ENCODE results near the gene CAMTA1.

DNA sequence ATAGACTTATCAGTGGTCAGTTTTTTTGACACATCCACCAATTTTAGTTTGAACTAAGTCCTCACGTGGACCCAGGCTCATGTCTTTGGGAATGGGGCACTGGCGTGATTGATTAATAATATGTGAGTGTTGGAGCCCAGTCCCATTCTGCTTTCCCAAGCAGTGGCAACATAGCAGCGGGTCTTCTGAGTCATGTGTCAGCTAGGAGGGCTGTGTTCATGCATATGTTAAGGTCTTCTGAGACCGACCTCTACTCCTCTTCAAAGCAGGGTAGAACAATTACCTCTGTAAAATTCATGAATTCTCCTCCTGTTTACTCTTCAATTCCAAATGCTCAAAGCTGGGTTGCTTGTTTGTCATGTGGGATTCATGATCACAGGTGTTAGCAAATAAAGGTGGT lies 291.3 kb downstream of the CAMTA1 start:
- TF ChIP-seq, protein P1, sequence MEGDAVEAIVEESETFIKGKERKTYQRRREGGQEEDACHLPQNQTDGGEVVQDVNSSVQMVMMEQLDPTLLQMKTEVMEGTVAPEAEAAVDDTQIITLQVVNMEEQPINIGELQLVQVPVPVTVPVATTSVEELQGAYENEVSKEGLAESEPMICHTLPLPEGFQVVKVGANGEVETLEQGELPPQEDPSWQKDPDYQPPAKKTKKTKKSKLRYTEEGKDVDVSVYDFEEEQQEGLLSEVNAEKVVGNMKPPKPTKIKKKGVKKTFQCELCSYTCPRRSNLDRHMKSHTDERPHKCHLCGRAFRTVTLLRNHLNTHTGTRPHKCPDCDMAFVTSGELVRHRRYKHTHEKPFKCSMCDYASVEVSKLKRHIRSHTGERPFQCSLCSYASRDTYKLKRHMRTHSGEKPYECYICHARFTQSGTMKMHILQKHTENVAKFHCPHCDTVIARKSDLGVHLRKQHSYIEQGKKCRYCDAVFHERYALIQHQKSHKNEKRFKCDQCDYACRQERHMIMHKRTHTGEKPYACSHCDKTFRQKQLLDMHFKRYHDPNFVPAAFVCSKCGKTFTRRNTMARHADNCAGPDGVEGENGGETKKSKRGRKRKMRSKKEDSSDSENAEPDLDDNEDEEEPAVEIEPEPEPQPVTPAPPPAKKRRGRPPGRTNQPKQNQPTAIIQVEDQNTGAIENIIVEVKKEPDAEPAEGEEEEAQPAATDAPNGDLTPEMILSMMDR (IDR thresholded peaks at IDR 0.05; ENCODE audit: low read depth, low read length, missing input control), result no peak
- TF ChIP-seq RAD21 (IDR thresholded peaks at IDR 0.05) (no peak), JUND (IDR thresholded peaks at IDR 0.05) (no peak), RXRA (IDR thresholded peaks at IDR 0.05) (no peak), EGR1 (IDR thresholded peaks at IDR 0.05; ENCODE audit: low read depth in 2 of 2) (no peak), YY1 (IDR thresholded peaks at IDR 0.05) (no peak), SP1 (IDR thresholded peaks at IDR 0.05) (no peak), GABPA (IDR thresholded peaks at IDR 0.05 in 1 of 2, conservative IDR thresholded peaks at IDR 0.05 in 1 of 2) (no peak), FOXA1 (IDR thresholded peaks at IDR 0.05) (no peak), TAF1 (conservative IDR thresholded peaks at IDR 0.05) (no peak)
- TF ChIP-seq, protein P2, sequence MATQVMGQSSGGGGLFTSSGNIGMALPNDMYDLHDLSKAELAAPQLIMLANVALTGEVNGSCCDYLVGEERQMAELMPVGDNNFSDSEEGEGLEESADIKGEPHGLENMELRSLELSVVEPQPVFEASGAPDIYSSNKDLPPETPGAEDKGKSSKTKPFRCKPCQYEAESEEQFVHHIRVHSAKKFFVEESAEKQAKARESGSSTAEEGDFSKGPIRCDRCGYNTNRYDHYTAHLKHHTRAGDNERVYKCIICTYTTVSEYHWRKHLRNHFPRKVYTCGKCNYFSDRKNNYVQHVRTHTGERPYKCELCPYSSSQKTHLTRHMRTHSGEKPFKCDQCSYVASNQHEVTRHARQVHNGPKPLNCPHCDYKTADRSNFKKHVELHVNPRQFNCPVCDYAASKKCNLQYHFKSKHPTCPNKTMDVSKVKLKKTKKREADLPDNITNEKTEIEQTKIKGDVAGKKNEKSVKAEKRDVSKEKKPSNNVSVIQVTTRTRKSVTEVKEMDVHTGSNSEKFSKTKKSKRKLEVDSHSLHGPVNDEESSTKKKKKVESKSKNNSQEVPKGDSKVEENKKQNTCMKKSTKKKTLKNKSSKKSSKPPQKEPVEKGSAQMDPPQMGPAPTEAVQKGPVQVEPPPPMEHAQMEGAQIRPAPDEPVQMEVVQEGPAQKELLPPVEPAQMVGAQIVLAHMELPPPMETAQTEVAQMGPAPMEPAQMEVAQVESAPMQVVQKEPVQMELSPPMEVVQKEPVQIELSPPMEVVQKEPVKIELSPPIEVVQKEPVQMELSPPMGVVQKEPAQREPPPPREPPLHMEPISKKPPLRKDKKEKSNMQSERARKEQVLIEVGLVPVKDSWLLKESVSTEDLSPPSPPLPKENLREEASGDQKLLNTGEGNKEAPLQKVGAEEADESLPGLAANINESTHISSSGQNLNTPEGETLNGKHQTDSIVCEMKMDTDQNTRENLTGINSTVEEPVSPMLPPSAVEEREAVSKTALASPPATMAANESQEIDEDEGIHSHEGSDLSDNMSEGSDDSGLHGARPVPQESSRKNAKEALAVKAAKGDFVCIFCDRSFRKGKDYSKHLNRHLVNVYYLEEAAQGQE (IDR thresholded peaks at IDR 0.05), result no peak
- TF ChIP-seq, protein P3, sequence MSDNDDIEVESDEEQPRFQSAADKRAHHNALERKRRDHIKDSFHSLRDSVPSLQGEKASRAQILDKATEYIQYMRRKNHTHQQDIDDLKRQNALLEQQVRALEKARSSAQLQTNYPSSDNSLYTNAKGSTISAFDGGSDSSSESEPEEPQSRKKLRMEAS (IDR thresholded peaks at IDR 0.05), result no peak
- TF ChIP-seq, protein P4, sequence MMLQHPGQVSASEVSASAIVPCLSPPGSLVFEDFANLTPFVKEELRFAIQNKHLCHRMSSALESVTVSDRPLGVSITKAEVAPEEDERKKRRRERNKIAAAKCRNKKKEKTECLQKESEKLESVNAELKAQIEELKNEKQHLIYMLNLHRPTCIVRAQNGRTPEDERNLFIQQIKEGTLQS (IDR thresholded peaks at IDR 0.05), result no peak

Measured in liver (tissue), 3 donors.